Neural cell (in vitro differentiated cells): ENCODE results near the gene FMR1.

Experiments used
- EP300 ChIP-seq: fragments of 450-650 bp; conservative IDR thresholded peaks from 2 replicates; pipeline ENCODE4 v1.6.1; 2014; ENCODE audit warnings: antibody characterized with exemption, mild to moderate bottlenecking, moderate library complexity; ENCODE audit not compliant: poor library complexity, severe bottlenecking
- EZH2 ChIP-seq: fragments of 200-600, 300-800 bp; shearing (Covaris generic), sonication (generic); IDR thresholded peaks from 2 replicates; pipeline ENCODE4 v1.6.1; 2014; ENCODE audit warnings: antibody characterized with exemption, low read length, borderline replicate concordance, mild to moderate bottlenecking; ENCODE audit not compliant: insufficient read depth, poor library complexity, severe bottlenecking
- POLR2AphosphoS5 ChIP-seq: IDR thresholded peaks from 2 replicates; pipeline ENCODE4 v1.6.1; 2012
- TAF1 ChIP-seq: IDR thresholded peaks from 2 replicates; pipeline ENCODE4 v1.6.1; 2012; ENCODE audit warnings: low read depth
- TF ChIP-seq, protein P1 (sequence below): fragments of 450-650 bp; IDR thresholded peaks from 2 replicates; pipeline ENCODE4 v1.5.1; 2014; ENCODE audit warnings: antibody characterized with exemption, mild to moderate bottlenecking, moderate library complexity; ENCODE audit not compliant: poor library complexity, severe bottlenecking

DNA sequence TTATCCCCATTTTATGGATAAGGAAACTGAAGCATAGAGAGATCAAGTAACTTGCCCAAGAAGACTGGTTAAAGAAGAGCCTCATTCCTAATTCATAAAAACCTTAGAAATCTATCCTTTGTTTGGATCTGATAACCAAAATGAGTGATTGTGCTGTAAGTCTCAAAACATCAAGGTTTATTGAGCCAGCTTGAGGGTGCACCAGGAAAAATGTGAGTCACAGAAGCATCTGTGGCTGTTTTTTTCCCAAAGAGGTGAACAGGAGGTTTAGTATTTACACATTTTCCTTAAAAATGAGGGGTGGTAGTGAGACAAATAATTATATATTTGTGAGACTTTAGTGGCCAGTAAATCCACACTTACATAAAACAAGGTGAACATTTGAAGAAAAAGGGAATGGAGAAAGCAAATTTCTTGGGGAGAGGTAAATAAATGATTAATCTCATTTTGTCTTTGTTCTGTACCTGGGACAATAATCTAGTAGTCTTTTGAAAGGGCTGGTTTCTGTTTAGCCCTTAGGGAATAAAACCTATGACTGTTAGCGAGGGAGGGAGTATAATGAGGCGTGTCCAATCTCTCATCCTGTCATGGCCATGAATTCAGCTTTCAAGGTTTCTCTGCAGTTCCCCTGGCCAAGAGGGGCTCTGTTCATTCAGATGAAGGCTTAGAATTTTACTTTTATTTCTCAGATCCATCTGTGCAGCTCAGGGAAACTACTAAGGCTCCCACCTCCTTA is 12.2 kb upstream of the FMR1 start:
- TF ChIP-seq, protein P1, sequence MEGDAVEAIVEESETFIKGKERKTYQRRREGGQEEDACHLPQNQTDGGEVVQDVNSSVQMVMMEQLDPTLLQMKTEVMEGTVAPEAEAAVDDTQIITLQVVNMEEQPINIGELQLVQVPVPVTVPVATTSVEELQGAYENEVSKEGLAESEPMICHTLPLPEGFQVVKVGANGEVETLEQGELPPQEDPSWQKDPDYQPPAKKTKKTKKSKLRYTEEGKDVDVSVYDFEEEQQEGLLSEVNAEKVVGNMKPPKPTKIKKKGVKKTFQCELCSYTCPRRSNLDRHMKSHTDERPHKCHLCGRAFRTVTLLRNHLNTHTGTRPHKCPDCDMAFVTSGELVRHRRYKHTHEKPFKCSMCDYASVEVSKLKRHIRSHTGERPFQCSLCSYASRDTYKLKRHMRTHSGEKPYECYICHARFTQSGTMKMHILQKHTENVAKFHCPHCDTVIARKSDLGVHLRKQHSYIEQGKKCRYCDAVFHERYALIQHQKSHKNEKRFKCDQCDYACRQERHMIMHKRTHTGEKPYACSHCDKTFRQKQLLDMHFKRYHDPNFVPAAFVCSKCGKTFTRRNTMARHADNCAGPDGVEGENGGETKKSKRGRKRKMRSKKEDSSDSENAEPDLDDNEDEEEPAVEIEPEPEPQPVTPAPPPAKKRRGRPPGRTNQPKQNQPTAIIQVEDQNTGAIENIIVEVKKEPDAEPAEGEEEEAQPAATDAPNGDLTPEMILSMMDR: no peak
- TF ChIP-seq EP300 (no peak), EZH2 (no peak), TAF1 (no peak), POLR2AphosphoS5 (no peak)
